Activated B cell treated with CpG ODN at 0.5 μM for 24 hours (primary cell): ENCODE results near the gene GNPNAT1. TPM values are rescaled to one million over a fixed set of nuclear protein-coding genes. Genes with fewer than 3 reads are reported as not detected.

Source experiments
- total RNA-seq: library from RNA; stranded (reverse); gene quantifications from 2 replicates; pipeline ENCODE4 v1.2.3, GENCODE V29; 2022

GNPNAT1 gene
- total RNA-seq, 1 donor from 2014 or later = 9.7 TPM

Other genes starting within 250 kb of the GNPNAT1 start
- gene TXNDC16, start 239.1 kb downstream of the GNPNAT1 start, total RNA-seq = 1.9 and 3.9 TPM in 2 replicates
- gene GPR137C, start 238.8 kb downstream of the GNPNAT1 start, total RNA-seq = 0.05 and 0.16 TPM in 2 replicates
- gene ERO1A, start 96.0 kb downstream of the GNPNAT1 start, total RNA-seq = 30.8 and 31.5 TPM in 2 replicates
- gene PSMC6, start 84.4 kb downstream of the GNPNAT1 start, total RNA-seq = 94.8 and 97.6 TPM in 2 replicates
- gene STYX, start 61.4 kb downstream of the GNPNAT1 start, total RNA-seq = 13.1 and 13.5 TPM in 2 replicates
- gene FERMT2, start 159.4 kb upstream of the GNPNAT1 start, total RNA-seq = 0.24 and 0.51 TPM in 2 replicates